ENCODE measurements around the gene RPS13. TPM values are rescaled to one million over a fixed set of nuclear protein-coding genes. Genes with fewer than 3 reads are reported as not detected.
"Not testable (repeated sequence)": the region's sequence is repeated elsewhere in the genome, so short reads cannot be mapped to it uniquely, and the experiment has no call there.

The RPS13 gene
- total and polyA plus RNA-seq, 12 donors: 641 to 1,399 (median 750) TPM

GRCh38 chr11:17066691-17067090, 10.8 kb downstream of the RPS13 start:
- Histone ChIP-seq H3K27ac (no peak overlapping the region), H3K4me3 (no peak overlapping the region), H3K4me1 (replicated peaks in 1 of 2) (no peaks in the 10 kb centered on the region), H3K9me3 (replicated peaks in 1 of 3) (no peaks in the 10 kb centered on the region), H3K36me3 (replicated peaks in 1 of 2) (no peaks in the 10 kb centered on the region), H3K27me3 (no peaks in the 10 kb centered on the region)
- 53 to 73% (median 65%) methylated on average over 2 of the region's 2 CpGs for WGBS, 4 donors
- intact Hi-C loops (cut with DNase I): loop anchor here (5.0 to 10.0 kb wide), 2 partner anchors 119 to 282 kb away; no protein-coding TSS in a partner anchor
- DNase-seq: no peak
- TF ChIP-seq POLR2A (IDR thresholded peaks at IDR 0.05): no peak
- no peak for TF ChIP-seq CTCF (IDR thresholded peaks at IDR 0.05)

GRCh38 chr11:17063171-17064002, 14.1 kb downstream of the RPS13 start:
- WGBS, 4 donors: 71 to 72% (median 72%) methylated on average over 4 of the region's 4 CpGs

GRCh38 chr11:17051146-17051545, 26.3 kb downstream of the RPS13 start:
- H3K4me3 ChIP-seq; H3K36me3 ChIP-seq (replicated peaks in 1 of 2); DNase-seq; H3K27me3 ChIP-seq; H3K4me1 ChIP-seq (replicated peaks in 1 of 2); intact Hi-C loops (cut with DNase I); H3K9me3 ChIP-seq (replicated peaks in 1 of 3); H3K27ac ChIP-seq: not testable (repeated sequence)
- 94 to 99% (median 98%) methylated on average over 14 to 25 of the region's 27 CpGs; no CpG with 5 or more reads in 1 of the 4 donors for WGBS, 4 donors

More at GRCh38 chr11:17063171-17064002, 14.1 kb downstream of the RPS13 start:
- H3K36me3 ChIP-seq (replicated peaks in 1 of 2): no peaks in the 10 kb centered on the region
- no peaks in the 10 kb centered on the region for H3K4me1 ChIP-seq (replicated peaks in 1 of 2)
- no peaks in the 10 kb centered on the region for H3K27me3 ChIP-seq
- peak; percentile 54 to 81 (median 67) for DNase-seq
- no peaks in the 10 kb centered on the region for H3K9me3 ChIP-seq (replicated peaks in 1 of 3)
- intact Hi-C loops (cut with DNase I): loop anchor here (5.0 to 10.0 kb wide), 2 partner anchors 246 to 279 kb away; no protein-coding TSS in a partner anchor
- H3K4me3 ChIP-seq: no peak overlapping the region
- TF ChIP-seq POLR2A (IDR thresholded peaks at IDR 0.05) (no peak), CTCF (IDR thresholded peaks at IDR 0.05) (peak; percentile 69 to 81 (median 74))
- H3K27ac ChIP-seq: no peak overlapping the region

- H3K4me3 ChIP-seq; H3K27me3 ChIP-seq; intact Hi-C loops (cut with DNase I); H3K4me1 ChIP-seq (replicated peaks in 1 of 2); H3K36me3 ChIP-seq (replicated peaks in 1 of 2); H3K9me3 ChIP-seq (replicated peaks in 1 of 3); H3K27ac ChIP-seq; DNase-seq: not testable (repeated sequence)
- WGBS, 4 donors: 79 to 95% (median 87%) methylated on average over 4 of the region's 4 CpGs
Measured at GRCh38 chr11:17048491-17048890, 29.0 kb downstream of the RPS13 start.

- Histone ChIP-seq H3K27me3 (no peaks in the 10 kb centered on the region), H3K36me3 (replicated peaks in 1 of 2) (no peaks in the 10 kb centered on the region), H3K27ac (no peak overlapping the region), H3K4me3 (no peak overlapping the region), H3K9me3 (replicated peaks in 1 of 3) (no peaks in the 10 kb centered on the region), H3K4me1 (replicated peaks in 1 of 2) (no peaks in the 10 kb centered on the region)
- TF ChIP-seq CTCF (IDR thresholded peaks at IDR 0.05) (no peak), POLR2A (IDR thresholded peaks at IDR 0.05) (no peak)
- DNase-seq: no peak
- intact Hi-C loops (cut with DNase I): no loop called here
- 70 to 100% (median 82%) methylated on average over 1 to 5 of the region's 5 CpGs for WGBS, 4 donors
Measured at GRCh38 chr11:17046690-17047089, 30.8 kb downstream of the RPS13 start.

Data from adrenal gland (tissue), 12 donors.